Measurements from ENCODE around the gene GNA14. TPM values are rescaled to one million over a fixed set of nuclear protein-coding genes. Genes with fewer than 3 reads are reported as not detected.
"Not testable (repeated sequence)": the region's sequence is repeated elsewhere in the genome, so short reads cannot be mapped to it uniquely, and the experiment has no call there.

Gene GNA14
- total RNA-seq, 2 experiments from 2014 or later, result not detected

GRCh38 chr9:77402286-77402685 is 245.8 kb downstream of the GNA14 start:
- Histone ChIP-seq H3K36me3 (ENCODE audit: insufficient read depth, low read length) (peaks cover 9% of the 10 kb centered on the region; the same call in 1 of the 2 replicates), H3K4me3 (ENCODE audit: low read depth, low read length, poor library complexity, severe bottlenecking) (no peak overlapping the region), H4K20me1 (ENCODE audit: insufficient read depth, low read length) (no peaks in the 10 kb centered on the region), H2AFZ (ENCODE audit: low read length) (no peak overlapping the region), H3K79me2 (ENCODE audit: insufficient read depth, low read depth, low read length) (no peaks in the 10 kb centered on the region), H3K9me3 (ENCODE audit: low read length) (no peaks in the 10 kb centered on the region), H3K4me2 (ENCODE audit: low read length) (no peak overlapping the region), H3K4me1 (ENCODE audit: insufficient read depth, low read length, poor library complexity, severe bottlenecking) (peaks cover 4% of the 10 kb centered on the region), H3K27ac (ENCODE audit: low read depth, low read length, poor library complexity, severe bottlenecking) (no peak overlapping the region), H3K9me2 (ENCODE audit: insufficient read depth, low read length) (no peaks in the 10 kb centered on the region)
- no TSS peak for BruUV-seq (replicated peaks)
- TF ChIP-seq CTCF (conservative IDR thresholded peaks at IDR 0.05; ENCODE audit: low read length), result no peak
- no peak for TF ChIP-seq EZH2phosphoT487 (IDR thresholded peaks at IDR 0.05; ENCODE audit: borderline replicate concordance, low read depth, low read length)
- intact Hi-C loops (cut with micrococcal nuclease; ENCODE audit: unreplicated experiment), result no loop called here
- ChIA-PET CTCF (ENCODE audit: unreplicated experiment) (no interaction called here), POLR2A (interaction anchor here (0.6 kb wide), 1 partner anchor 8 kb away, joined by 3 read pairs; no protein-coding TSS in a partner anchor)
- no peak for DNase-seq (ENCODE audit: low spot score)

- no peaks in the 10 kb centered on the region for H3K36me3 ChIP-seq (ENCODE audit: insufficient read depth, low read length)
- H2AFZ ChIP-seq (ENCODE audit: low read length), result no peak overlapping the region
- no peak overlapping the region for H3K27ac ChIP-seq (ENCODE audit: low read depth, low read length, poor library complexity, severe bottlenecking)
- no peak overlapping the region for H3K4me2 ChIP-seq (ENCODE audit: low read length)
- no peaks in the 10 kb centered on the region for H3K9me2 ChIP-seq (ENCODE audit: insufficient read depth, low read length)
- H3K4me3 ChIP-seq (ENCODE audit: low read depth, low read length, poor library complexity, severe bottlenecking), result no peak overlapping the region
- BruUV-seq (replicated peaks), result no TSS peak
- intact Hi-C loops (cut with micrococcal nuclease; ENCODE audit: unreplicated experiment), result no loop called here
- CTCF ChIA-PET (ENCODE audit: unreplicated experiment), result no interaction called here
- DNase-seq (ENCODE audit: low spot score), result no peak
- H3K79me2 ChIP-seq (ENCODE audit: insufficient read depth, low read depth, low read length), result no peaks in the 10 kb centered on the region
- no peaks in the 10 kb centered on the region for H3K9me3 ChIP-seq (ENCODE audit: low read length)
- no peak for TF ChIP-seq EZH2phosphoT487 (IDR thresholded peaks at IDR 0.05; ENCODE audit: borderline replicate concordance, low read depth, low read length)
- no peak for TF ChIP-seq CTCF (conservative IDR thresholded peaks at IDR 0.05; ENCODE audit: low read length)
- no peaks in the 10 kb centered on the region for H3K4me1 ChIP-seq (ENCODE audit: insufficient read depth, low read length, poor library complexity, severe bottlenecking)
- no peaks in the 10 kb centered on the region for H4K20me1 ChIP-seq (ENCODE audit: insufficient read depth, low read length)
- POLR2A ChIA-PET, result no interaction called here
Measured at GRCh38 chr9:77399964-77400363, 248.2 kb downstream of the GNA14 start.

GRCh38 chr9:77398581-77398980 is 249.5 kb downstream of the GNA14 start:
- H3K4me3 ChIP-seq (ENCODE audit: low read depth, low read length, poor library complexity, severe bottlenecking); H3K36me3 ChIP-seq (ENCODE audit: insufficient read depth, low read length); H3K4me2 ChIP-seq (ENCODE audit: low read length); CTCF ChIA-PET (ENCODE audit: unreplicated experiment); H3K27ac ChIP-seq (ENCODE audit: low read depth, low read length, poor library complexity, severe bottlenecking); H3K4me1 ChIP-seq (ENCODE audit: insufficient read depth, low read length, poor library complexity, severe bottlenecking); H2AFZ ChIP-seq (ENCODE audit: low read length); BruUV-seq (replicated peaks); intact Hi-C loops (cut with micrococcal nuclease; ENCODE audit: unreplicated experiment); H4K20me1 ChIP-seq (ENCODE audit: insufficient read depth, low read length); H3K9me3 ChIP-seq (ENCODE audit: low read length); DNase-seq (ENCODE audit: low spot score); H3K79me2 ChIP-seq (ENCODE audit: insufficient read depth, low read depth, low read length); POLR2A ChIA-PET; H3K9me2 ChIP-seq (ENCODE audit: insufficient read depth, low read length): not testable (repeated sequence)

Measured in OCI-LY7 (cell line).